ENCODE results near the gene COX6B1. TPM values are rescaled to one million over a fixed set of nuclear protein-coding genes. Genes with fewer than 3 reads are reported as not detected.
A peak's percentile ranks its signal among the peaks of the same experiment; 100 is the strongest.

The COX6B1 gene
- total RNA-seq, 1 donor from 2014 or later: 334 TPM

DNA sequence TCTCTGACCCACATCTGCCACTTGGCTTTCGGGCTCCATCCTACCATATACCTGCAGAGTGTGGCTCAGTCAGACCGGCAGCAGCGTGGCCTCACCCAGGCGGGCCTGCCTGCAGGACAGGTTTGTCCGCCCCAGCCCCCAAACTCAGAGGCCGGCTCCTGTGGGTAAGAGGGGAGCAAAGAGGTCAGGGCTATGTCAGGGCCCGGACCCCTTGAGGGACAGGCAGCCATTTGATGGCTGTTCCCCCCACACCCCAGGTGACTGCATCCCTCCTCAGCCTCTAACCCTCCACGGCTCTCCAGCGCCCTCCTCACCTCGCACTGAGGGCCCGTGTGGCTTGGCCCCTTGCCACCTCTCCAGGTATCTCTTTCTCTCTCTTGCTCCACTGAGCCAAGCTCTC lies 43.9 kb downstream of the COX6B1 start:
- ATAC-seq (ENCODE audit: low read depth) (no peak), DNase-seq (no peak)
- no peak overlapping the region for H3K4me3 Mint-ChIP-seq
- intact Hi-C loops (cut with micrococcal nuclease): loop anchor here (2.0 to 5.0 kb wide), 3 partner anchors 49 to 85 kb away; partner anchors contain the start of genes ARHGAP33 and LIN37
- ChIA-PET CTCF (interaction anchor here (1.4 to 1.6 kb wide), 3 partner anchors 24 to 190 kb away, joined by 5 to 6 read pairs (median 5); no protein-coding TSS in a partner anchor), POLR2A (interaction anchor here (0.7 to 1.5 kb wide), 3 partner anchors 10 to 380 kb away, joined by 4 to 6 read pairs (median 6); partner anchors contain the start of gene FFAR1)
- no peaks in the 10 kb centered on the region for H3K36me3 Mint-ChIP-seq (ENCODE audit: low read depth)
- no peak overlapping the region for H3K27ac Mint-ChIP-seq
- H3K4me1 Mint-ChIP-seq: peaks cover 2% of the 10 kb centered on the region
- H3K9me3 Mint-ChIP-seq: no peaks in the 10 kb centered on the region
- H3K27me3 Mint-ChIP-seq: peaks cover 4% of the 10 kb centered on the region
- TF ChIP-seq, protein P1, sequence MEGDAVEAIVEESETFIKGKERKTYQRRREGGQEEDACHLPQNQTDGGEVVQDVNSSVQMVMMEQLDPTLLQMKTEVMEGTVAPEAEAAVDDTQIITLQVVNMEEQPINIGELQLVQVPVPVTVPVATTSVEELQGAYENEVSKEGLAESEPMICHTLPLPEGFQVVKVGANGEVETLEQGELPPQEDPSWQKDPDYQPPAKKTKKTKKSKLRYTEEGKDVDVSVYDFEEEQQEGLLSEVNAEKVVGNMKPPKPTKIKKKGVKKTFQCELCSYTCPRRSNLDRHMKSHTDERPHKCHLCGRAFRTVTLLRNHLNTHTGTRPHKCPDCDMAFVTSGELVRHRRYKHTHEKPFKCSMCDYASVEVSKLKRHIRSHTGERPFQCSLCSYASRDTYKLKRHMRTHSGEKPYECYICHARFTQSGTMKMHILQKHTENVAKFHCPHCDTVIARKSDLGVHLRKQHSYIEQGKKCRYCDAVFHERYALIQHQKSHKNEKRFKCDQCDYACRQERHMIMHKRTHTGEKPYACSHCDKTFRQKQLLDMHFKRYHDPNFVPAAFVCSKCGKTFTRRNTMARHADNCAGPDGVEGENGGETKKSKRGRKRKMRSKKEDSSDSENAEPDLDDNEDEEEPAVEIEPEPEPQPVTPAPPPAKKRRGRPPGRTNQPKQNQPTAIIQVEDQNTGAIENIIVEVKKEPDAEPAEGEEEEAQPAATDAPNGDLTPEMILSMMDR (IDR thresholded peaks at IDR 0.05): no peak

DNA sequence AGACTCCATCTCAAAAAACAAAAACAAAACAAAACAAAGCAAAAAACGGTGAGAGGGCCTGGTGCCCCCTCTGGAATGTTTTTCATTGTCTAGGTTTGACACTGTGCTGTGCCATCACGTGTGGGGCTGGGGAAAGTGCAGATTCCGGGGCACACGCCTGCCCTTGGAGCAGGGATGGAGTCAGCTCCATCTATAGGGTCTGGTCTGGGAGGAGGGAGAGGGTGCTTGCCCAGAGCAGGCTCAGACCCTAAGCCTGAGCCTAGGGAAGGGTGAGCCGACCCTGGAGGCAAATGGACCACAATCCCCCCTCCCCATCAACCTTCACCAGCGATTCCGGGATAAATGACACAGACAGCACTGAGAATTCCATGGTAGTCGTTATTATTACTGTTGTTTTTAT lies 45.3 kb downstream of the COX6B1 start:
- H3K36me3 Mint-ChIP-seq (ENCODE audit: low read depth): no peaks in the 10 kb centered on the region
- TF ChIP-seq, protein P1 (IDR thresholded peaks at IDR 0.05): no peak
- H3K27ac Mint-ChIP-seq: no peak overlapping the region
- H3K9me3 Mint-ChIP-seq: no peaks in the 10 kb centered on the region
- ATAC-seq (ENCODE audit: low read depth): peak; percentile 7
- CTCF ChIA-PET: interaction anchor here (1.2 to 1.6 kb wide), 4 partner anchors 21 to 189 kb away, joined by 4 to 6 read pairs (median 5); no protein-coding TSS in a partner anchor
- peaks cover 4% of the 10 kb centered on the region for H3K27me3 Mint-ChIP-seq
- no peak for DNase-seq
- POLR2A ChIA-PET: interaction anchor here (0.7 kb wide), 3 partner anchors 28 to 1813 kb away, joined by 3 to 6 read pairs (median 5); partner anchors contain the start of genes PSENEN, U2AF1L4 and ZNF793
- H3K4me1 Mint-ChIP-seq: peaks cover 3% of the 10 kb centered on the region
- H3K4me3 Mint-ChIP-seq: no peak overlapping the region
- intact Hi-C loops (cut with micrococcal nuclease): loop anchor here (1.0 to 5.0 kb wide), 6 partner anchors 24 to 238 kb away; partner anchors contain the start of genes ARHGAP33 and LIN37

GRCh38 chr19:35693835-35694599 lies 45.9 kb downstream of the COX6B1 start:
- ATAC-seq (ENCODE audit: low read depth) (peak; percentile 100), DNase-seq (peak; percentile 76)
- Mint-ChIP-seq H3K27me3 (peaks cover 4% of the 10 kb centered on the region), H3K36me3 (ENCODE audit: low read depth) (no peaks in the 10 kb centered on the region), H3K4me1 (peaks cover 3% of the 10 kb centered on the region), H3K27ac (no peak overlapping the region), H3K4me3 (no peak overlapping the region), H3K9me3 (no peaks in the 10 kb centered on the region)
- TF ChIP-seq, protein P1 (IDR thresholded peaks at IDR 0.05): no peak
- intact Hi-C loops (cut with micrococcal nuclease): loop anchor here (1.0 to 5.0 kb wide), 6 partner anchors 23 to 237 kb away; partner anchors contain the start of genes ARHGAP33 and LIN37
- POLR2A ChIA-PET: interaction anchor here (0.7 to 10.7 kb wide), 4 partner anchors 12 to 211 kb away, joined by 3 to 238 read pairs (median 4); no protein-coding TSS in a partner anchor
- CTCF ChIA-PET: interaction anchor here (0.8 to 5.0 kb wide), 11 partner anchors 9 to 189 kb away, joined by 3 to 57 read pairs (median 4); partner anchors contain the start of genes KMT2B, LIN37, PSENEN and U2AF1L4

DNA sequence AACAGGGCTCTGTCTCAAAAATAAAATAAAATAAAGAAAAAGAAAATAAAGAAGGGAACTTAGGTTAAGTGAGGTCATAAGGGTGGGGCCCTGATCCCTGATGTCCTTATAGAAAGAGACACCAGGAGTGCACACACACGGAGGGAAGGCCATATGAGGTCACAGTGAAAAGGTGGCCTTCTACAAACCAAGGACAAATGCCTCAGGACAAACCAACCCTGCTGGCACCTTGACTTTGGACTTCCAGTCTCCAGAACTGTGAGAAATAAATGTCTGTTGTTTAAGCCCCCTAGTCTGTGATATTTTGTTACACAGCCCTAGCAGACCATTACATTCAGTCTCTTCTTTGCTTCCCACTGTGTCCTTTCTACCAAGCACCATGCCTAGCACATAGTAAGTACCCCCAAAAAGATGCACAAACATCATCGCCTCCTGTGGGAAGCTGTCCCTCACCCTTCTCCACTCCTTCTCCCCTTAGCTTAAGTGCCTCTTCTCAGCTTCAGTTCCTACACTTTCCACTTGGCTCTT lies 47.8 kb downstream of the COX6B1 start:
- Mint-ChIP-seq H3K27me3 (no peaks in the 10 kb centered on the region), H3K27ac (no peak overlapping the region), H3K36me3 (ENCODE audit: low read depth) (no peaks in the 10 kb centered on the region), H3K9me3 (no peaks in the 10 kb centered on the region), H3K4me3 (no peak overlapping the region), H3K4me1 (peaks cover 3% of the 10 kb centered on the region)
- DNase-seq (no peak), ATAC-seq (ENCODE audit: low read depth) (no peak)
- intact Hi-C loops (cut with micrococcal nuclease): no loop called here
- POLR2A ChIA-PET: interaction anchor here (0.6 to 10.7 kb wide), 2 partner anchors 18 to 204 kb away, joined by 3 to 238 read pairs; partner anchors contain the start of gene NFKBID
- TF ChIP-seq, protein P1 (IDR thresholded peaks at IDR 0.05): no peak
- CTCF ChIA-PET: interaction anchor here (0.7 to 5.0 kb wide), 3 partner anchors 11 to 45 kb away, joined by 3 to 57 read pairs (median 5); no protein-coding TSS in a partner anchor
